ENCODE measurements around the gene PLVAP.

PLVAP gene

DNA sequence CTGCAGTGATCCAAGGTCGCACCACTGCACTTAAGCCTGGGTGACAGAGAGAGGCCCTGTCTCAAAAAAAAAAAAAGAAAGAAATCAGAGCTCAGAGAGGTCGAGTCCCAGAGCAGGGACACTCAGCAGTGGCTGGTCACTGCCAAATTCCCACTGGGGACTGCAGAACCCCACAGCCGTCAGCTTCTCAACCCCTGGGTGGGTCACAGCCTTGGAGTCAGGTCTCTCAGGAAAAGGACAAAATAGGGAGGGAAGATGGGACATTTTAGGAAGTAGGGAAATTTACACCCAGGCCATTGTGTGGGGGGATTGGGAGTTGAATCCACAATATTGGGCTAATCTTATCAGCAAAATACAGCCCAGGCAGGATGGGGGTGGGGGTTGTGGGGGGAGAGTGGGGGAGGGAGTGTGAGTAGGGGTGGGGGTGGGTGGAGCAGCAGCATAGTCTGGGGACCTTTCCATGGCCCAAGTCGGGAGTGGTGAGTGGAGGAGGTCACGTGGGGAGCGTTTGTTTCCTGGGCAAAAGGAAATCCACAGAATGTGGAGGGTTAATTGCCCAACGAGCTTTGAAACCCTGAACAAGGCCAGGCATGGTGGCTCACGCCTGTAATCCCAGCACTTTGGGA, 21.9 kb upstream of the PLVAP start:
- H3K27ac ChIP-seq = no peak overlapping the region
- TF ChIP-seq, protein P1, sequence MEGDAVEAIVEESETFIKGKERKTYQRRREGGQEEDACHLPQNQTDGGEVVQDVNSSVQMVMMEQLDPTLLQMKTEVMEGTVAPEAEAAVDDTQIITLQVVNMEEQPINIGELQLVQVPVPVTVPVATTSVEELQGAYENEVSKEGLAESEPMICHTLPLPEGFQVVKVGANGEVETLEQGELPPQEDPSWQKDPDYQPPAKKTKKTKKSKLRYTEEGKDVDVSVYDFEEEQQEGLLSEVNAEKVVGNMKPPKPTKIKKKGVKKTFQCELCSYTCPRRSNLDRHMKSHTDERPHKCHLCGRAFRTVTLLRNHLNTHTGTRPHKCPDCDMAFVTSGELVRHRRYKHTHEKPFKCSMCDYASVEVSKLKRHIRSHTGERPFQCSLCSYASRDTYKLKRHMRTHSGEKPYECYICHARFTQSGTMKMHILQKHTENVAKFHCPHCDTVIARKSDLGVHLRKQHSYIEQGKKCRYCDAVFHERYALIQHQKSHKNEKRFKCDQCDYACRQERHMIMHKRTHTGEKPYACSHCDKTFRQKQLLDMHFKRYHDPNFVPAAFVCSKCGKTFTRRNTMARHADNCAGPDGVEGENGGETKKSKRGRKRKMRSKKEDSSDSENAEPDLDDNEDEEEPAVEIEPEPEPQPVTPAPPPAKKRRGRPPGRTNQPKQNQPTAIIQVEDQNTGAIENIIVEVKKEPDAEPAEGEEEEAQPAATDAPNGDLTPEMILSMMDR (conservative IDR thresholded peaks at IDR 0.05) = no peak

DNA sequence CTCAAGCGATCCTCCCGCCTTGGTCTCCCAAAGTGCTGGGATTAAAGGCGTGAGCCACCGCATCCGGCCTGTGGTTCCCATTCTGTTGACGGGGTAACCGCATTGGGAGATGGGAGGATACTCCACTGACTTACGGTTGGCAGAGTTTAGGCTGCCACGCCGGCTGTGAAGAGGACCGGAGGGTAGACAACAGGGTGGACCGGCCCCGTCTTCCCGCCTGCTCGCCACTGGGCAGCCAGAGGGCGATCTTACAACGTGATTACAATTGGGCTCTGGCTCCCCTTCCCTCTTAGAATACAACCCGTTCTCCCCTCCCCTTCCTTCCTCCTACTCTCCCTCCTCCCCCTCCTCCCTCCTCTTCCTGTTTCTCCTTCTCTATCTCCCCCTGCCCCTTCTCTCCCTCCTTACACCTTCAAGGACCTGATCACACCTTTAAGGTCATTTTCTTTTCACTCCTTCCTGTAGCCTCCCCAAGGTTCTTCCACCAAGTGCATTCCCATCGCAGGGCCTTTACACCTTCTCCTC, 17.8 kb upstream of the PLVAP start:
- TF ChIP-seq, protein P1 (conservative IDR thresholded peaks at IDR 0.05) = peak; percentile 71
- H3K27ac ChIP-seq = no peak overlapping the region

DNA sequence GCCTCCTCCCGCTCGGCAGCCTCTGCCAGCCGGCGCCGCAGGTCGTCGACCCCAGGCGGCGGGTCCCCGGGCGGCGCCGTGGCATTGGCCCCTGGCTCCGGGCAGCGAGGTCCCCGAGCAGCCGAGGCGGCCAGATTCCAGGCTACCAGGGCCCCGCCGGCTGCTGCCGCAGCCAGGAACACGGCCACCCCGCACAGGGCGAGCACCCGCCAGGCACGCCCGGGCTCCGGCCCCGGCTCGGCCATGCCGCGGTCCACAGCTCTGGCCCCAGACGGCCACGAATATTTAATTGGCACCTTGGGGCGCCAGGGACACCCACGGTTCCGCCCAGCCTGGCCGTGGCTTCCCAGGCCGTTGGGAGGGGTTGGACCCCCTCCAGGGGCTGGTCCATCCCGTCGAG, 16.8 kb upstream of the PLVAP start, which contains the start of gene CCDC194:
TSS of gene CCDC194 (minus strand) at position 283 of the 400 bp plus-strand sequence. CDS start at position 245, 38 bp downstream.
- H3K27ac ChIP-seq = no peak within 1 kb of the TSS
- TF ChIP-seq, protein P1 (conservative IDR thresholded peaks at IDR 0.05) = no peak

DNA sequence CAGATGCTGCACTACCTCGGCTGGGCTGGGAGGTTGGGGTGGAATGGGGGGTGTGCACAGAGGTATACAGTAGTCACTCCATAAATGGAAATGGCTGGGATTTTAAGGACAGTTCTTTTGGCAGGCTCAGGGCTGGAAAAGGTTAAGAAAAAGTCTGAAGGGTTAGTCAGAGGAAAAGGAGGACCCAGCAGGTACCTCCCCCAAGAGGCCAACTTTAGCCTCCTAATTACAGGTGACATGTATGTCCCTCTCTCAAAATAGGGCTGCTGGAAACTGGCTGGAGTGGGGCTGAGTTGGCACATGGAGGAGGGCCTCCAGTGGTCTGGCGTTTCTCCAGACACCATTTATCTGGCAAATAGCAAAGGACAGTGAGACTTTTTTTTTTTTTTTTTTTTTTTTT, 15.9 kb upstream of the PLVAP start:
- TF ChIP-seq, protein P1 (conservative IDR thresholded peaks at IDR 0.05) = no peak
- H3K27ac ChIP-seq = no peak overlapping the region

DNA sequence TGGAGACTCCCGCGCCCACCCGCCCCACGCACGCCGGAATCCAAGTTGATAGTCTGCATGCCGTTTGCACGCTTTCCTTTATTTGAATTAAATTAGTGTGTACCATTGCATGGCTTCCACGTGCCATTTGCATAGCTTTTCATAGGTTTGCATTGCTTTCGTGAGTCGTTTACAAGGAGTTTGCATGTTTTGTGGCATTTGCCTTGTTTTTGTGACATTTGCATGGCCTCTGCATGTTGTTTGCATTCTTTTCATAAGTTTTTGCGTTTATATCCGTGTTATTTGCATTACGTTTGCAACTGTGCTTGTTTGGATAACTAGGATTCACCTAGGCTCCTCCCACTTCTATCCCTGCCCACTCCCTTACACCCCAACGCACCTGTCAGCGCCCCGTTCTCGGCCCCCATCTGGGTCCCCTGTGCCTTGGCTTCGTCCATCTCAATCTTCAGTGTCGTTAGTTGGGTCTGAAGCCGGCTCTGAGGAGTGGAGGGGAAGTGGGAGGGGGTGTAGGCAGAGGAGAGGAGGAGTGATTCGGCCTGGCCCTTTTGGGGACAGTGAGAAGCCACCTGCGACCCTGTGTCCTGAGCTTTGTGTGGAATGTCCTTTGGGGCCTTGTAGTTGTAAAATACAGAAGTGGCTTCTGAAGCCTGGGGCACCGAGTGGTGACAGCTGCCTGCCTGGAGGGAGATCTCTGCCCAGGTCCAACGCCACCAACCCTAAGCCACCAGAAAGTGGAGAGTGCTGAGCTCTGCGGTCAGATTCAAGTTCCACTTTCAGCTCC, 14.4 kb upstream of the PLVAP start:
- TF ChIP-seq, protein P1 (conservative IDR thresholded peaks at IDR 0.05) = peak; percentile 66
- H3K27ac ChIP-seq = peak overlapping the region; percentile 31; the same call in 1 of the 2 replicates

- TF ChIP-seq, protein P1 (conservative IDR thresholded peaks at IDR 0.05) = peak; percentile 88
- peak overlapping the region; percentile 31; the same call in 1 of the 2 replicates for H3K27ac ChIP-seq
These were observed 13.7 kb upstream of the PLVAP start for GRCh38 chr19:17390665-17391370.
